Mesendoderm (in vitro differentiated cells): ENCODE results near the gene SCN4A.
"Not testable (repeated sequence)": the region's sequence is repeated elsewhere in the genome, so short reads cannot be mapped to it uniquely, and the experiment has no call there.

Experiments used
- DNase-seq: peaks from one replicate; pipeline ENCODE4 v3.0.0; 2013
- H2AK5ac ChIP-seq: 2 replicates; pipeline ENCODE4 v1.6.1; 2013; ENCODE audit warnings: low read length, inconsistent platforms
- H2BK120ac ChIP-seq: 2 replicates; pipeline ENCODE4 v1.6.1; 2013; ENCODE audit warnings: low read depth, mild to moderate bottlenecking, low read length, moderate library complexity, mixed read lengths
- H2BK15ac ChIP-seq: replicated peaks from 2 replicates; pipeline ENCODE4 v1.6.1; 2013; ENCODE audit warnings: low read depth, mild to moderate bottlenecking, moderate library complexity
- H2BK5ac ChIP-seq: 2 replicates; pipeline ENCODE4 v1.6.1; 2013; ENCODE audit warnings: low read length, inconsistent platforms
- H3K18ac ChIP-seq: 2 replicates; pipeline ENCODE4 v1.6.1; 2013; ENCODE audit warnings: mild to moderate bottlenecking, low read length, mixed read lengths
- H3K23ac ChIP-seq: one replicate; pipeline ENCODE4 v1.6.1; 2013; ENCODE audit warnings: low read length
- H3K27ac ChIP-seq: 2 replicates; pipeline ENCODE4 v1.5.1; 2013; ENCODE audit warnings: low read depth, mild to moderate bottlenecking, inconsistent platforms, low read length, moderate library complexity
- H3K27me3 ChIP-seq: 2 replicates; pipeline ENCODE4 v1.6.1; 2013; ENCODE audit warnings: low read length, control low read depth, mild to moderate bottlenecking, inconsistent platforms; ENCODE audit not compliant: insufficient read depth, poor library complexity
- H3K36me3 ChIP-seq: 2 replicates; pipeline ENCODE4 v1.6.1; 2013; ENCODE audit warnings: low read length, inconsistent platforms; ENCODE audit not compliant: control insufficient read depth, insufficient read depth
- H3K4ac ChIP-seq: one replicate; pipeline ENCODE4 v1.6.1; 2013; ENCODE audit warnings: low read depth, mild to moderate bottlenecking, low read length, moderate library complexity
- H3K4me1 ChIP-seq: 2 replicates; pipeline ENCODE4 v1.6.1; 2013; ENCODE audit warnings: low read depth, low read length, inconsistent platforms; ENCODE audit not compliant: control insufficient read depth
- H3K4me2 ChIP-seq: 2 replicates; pipeline ENCODE4 v1.6.1; 2013; ENCODE audit warnings: low read length
- H3K4me3 ChIP-seq: 2 replicates; pipeline ENCODE4 v1.5.1; 2013; ENCODE audit warnings: mild to moderate bottlenecking, low read length
- H3K56ac ChIP-seq: one replicate; pipeline ENCODE4 v1.6.1; 2013; ENCODE audit warnings: low read length
- H3K79me1 ChIP-seq: 2 replicates; pipeline ENCODE4 v1.6.1; 2013; ENCODE audit warnings: low read length, inconsistent platforms
- H3K79me2 ChIP-seq: 2 replicates; pipeline ENCODE4 v1.6.1; 2013; ENCODE audit warnings: mild to moderate bottlenecking, low read length; ENCODE audit not compliant: control insufficient read depth, insufficient read depth
- H3K9ac ChIP-seq: 2 replicates; pipeline ENCODE4 v1.6.1; 2013; ENCODE audit warnings: low read length, inconsistent platforms
- H4K5ac ChIP-seq: one replicate; pipeline ENCODE4 v1.6.1; 2013; ENCODE audit warnings: low read length
- H4K8ac ChIP-seq: one replicate; pipeline ENCODE4 v1.6.1; 2013; ENCODE audit warnings: low read depth, mild to moderate bottlenecking, control low read depth, low read length, moderate library complexity
- WGBS: extraction: QIAGEN DNeasy Blood & Tissue Kit; methylation state at CpG from one replicate; pipeline ENCODE4 v1.1.7; 2013; ENCODE audit warnings: low lambda C conversion rate, missing lambda C conversion rate; ENCODE audit not compliant: insufficient coverage; ENCODE audit errors: extremely low coverage; 5-methylcytosine and 5-hydroxymethylcytosine counted together

The SCN4A gene

DNA sequence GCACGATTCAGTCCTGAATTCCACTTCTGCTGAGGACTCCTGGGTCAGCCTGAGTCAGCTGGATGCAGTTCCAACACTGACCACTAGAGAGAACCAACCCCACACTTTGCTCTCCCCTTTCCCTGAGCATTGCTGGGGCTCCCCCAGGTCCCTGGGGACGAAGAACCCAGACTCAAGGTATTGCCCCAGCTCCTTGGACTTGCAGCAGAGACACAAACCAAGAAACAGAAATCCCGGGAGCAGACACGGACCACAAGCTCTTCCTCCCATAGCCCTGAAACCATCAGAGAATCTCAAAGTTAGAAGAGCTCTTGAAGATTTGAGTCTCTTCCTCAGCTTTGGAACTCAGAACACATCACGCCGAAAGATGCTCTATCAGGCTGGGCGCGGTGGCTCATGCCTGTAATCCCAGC, 53.4 kb downstream of the SCN4A start:
- no peak overlapping the region for H3K56ac ChIP-seq
- no peak overlapping the region for H3K4me3 ChIP-seq
- H3K4me1 ChIP-seq, result no peaks in the 10 kb centered on the region
- H3K79me1 ChIP-seq, result no peaks in the 10 kb centered on the region
- H3K4ac ChIP-seq, result no peak overlapping the region
- no peak overlapping the region for H3K4me2 ChIP-seq
- H2BK120ac ChIP-seq, result no peak overlapping the region
- no peaks in the 10 kb centered on the region for H3K79me2 ChIP-seq
- H4K8ac ChIP-seq, result no peak overlapping the region
- no peak overlapping the region for H3K9ac ChIP-seq
- no CpG with 5 or more reads among the region's 8 CpGs for WGBS
- no peak overlapping the region for H3K27ac ChIP-seq
- H4K5ac ChIP-seq, result no peak overlapping the region
- no peak overlapping the region for H3K18ac ChIP-seq
- no peaks in the 10 kb centered on the region for H3K36me3 ChIP-seq
- no peak overlapping the region for H3K23ac ChIP-seq
- H2AK5ac ChIP-seq, result no peak overlapping the region
- H3K27me3 ChIP-seq, result no peaks in the 10 kb centered on the region
- no peak overlapping the region for H2BK5ac ChIP-seq
- DNase-seq, result peak; percentile 67
- no peak overlapping the region for H2BK15ac ChIP-seq

DNA sequence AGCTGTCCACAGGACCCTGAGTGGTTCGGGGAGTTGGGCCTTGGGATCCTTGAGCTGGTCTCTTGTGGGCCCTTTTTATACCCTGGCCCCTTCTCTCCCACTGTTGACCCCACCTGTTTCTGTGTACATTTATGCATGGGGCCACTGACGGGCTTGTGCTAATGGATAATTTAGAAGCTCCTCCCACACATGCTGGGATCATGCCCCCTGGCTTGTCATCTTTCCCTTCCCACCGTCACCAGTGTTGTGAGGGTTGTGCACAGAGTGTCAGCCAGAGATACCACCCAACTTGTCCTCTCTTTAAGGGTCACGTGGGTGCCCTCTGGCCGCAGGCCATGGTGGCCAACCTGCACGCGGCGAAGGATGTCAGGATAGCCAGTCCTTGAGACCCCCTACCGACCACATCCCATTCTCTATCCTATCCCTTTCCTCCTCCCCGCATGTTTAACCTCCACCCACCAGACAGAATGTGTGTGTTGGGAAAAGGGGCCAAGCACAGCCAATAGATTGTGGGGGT, 53.9 kb downstream of the SCN4A start, which contains the start of gene GH1:
TSS of gene GH1 (minus strand) at position 51 of the 517 bp plus-strand sequence. CDS start 63 bp downstream, outside the sequence.
- H3K4me3 ChIP-seq, H2BK5ac ChIP-seq, H2BK15ac ChIP-seq, H3K36me3 ChIP-seq, H3K79me2 ChIP-seq, H3K4ac ChIP-seq, DNase-seq, H2BK120ac ChIP-seq, H3K27me3 ChIP-seq, H3K79me1 ChIP-seq, H2AK5ac ChIP-seq, H4K5ac ChIP-seq, H4K8ac ChIP-seq, H3K4me1 ChIP-seq, H3K18ac ChIP-seq, H3K9ac ChIP-seq, H3K23ac ChIP-seq, H3K27ac ChIP-seq: not testable (repeated sequence)
- Histone ChIP-seq H3K4me2 (peak within 1 kb of the TSS; percentile 66), H3K56ac (peak within 1 kb of the TSS; percentile 28)
- no CpG with 5 or more reads among the region's 10 CpGs for WGBS

DNA sequence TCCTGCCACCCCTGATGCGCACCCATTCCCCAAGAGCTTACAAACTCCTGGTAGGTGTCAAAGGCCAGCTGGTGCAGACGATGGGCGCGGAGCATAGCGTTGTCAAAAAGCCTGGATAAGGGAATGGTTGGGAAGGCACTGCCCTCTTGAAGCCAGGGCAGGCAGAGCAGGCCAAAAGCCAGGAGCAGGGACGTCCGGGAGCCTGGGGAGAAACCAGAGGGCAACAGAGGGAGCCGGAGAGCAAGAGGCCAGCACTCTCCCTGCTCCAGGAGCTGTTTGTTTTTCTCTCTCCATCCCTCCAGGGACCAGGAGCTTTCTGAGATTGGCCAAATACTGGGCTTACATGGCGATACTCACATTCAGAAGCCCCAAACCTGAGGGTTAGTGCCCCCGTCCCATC, 54.4 kb downstream of the SCN4A start:
- no peak overlapping the region for H3K18ac ChIP-seq
- H3K4me1 ChIP-seq, result no peaks in the 10 kb centered on the region
- no peak overlapping the region for H4K8ac ChIP-seq
- peak; percentile 87 for DNase-seq
- H3K4me2 ChIP-seq, result peak overlapping the region; percentile 66
- no peak overlapping the region for H2BK5ac ChIP-seq
- no peak overlapping the region for H2BK15ac ChIP-seq
- H3K27me3 ChIP-seq, result no peaks in the 10 kb centered on the region
- H3K4ac ChIP-seq, result no peak overlapping the region
- H3K4me3 ChIP-seq, result no peak overlapping the region
- no peaks in the 10 kb centered on the region for H3K79me2 ChIP-seq
- H3K27ac ChIP-seq, result no peak overlapping the region
- no peak overlapping the region for H2AK5ac ChIP-seq
- no peak overlapping the region for H3K23ac ChIP-seq
- H3K56ac ChIP-seq, result peak overlapping the region; percentile 28
- no peaks in the 10 kb centered on the region for H3K79me1 ChIP-seq
- H3K9ac ChIP-seq, result no peak overlapping the region
- H2BK120ac ChIP-seq, result no peak overlapping the region
- WGBS, result no CpG with 5 or more reads among the region's 10 CpGs
- no peaks in the 10 kb centered on the region for H3K36me3 ChIP-seq
- no peak overlapping the region for H4K5ac ChIP-seq

DNA sequence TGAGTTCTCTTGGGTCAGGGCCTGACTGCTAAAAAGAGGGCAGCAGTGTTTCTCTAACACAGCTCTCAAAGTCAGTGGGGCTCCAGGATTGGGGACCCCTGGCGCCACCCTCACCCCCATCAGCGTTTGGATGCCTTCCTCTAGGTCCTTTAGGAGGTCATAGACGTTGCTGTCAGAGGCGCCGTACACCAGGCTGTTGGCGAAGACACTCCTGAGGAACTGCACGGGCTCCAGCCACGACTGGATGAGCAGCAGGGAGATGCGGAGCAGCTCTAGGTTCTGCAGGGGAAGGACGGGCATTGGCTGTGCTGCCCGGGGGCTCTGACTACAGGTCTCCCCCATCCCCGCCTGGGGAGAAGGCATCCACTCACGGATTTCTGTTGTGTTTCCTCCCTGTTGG, 55.1 kb downstream of the SCN4A start:
- no peak overlapping the region for H4K8ac ChIP-seq
- no peak overlapping the region for H2BK5ac ChIP-seq
- H4K5ac ChIP-seq, result no peak overlapping the region
- WGBS, result no CpG with 5 or more reads among the region's 13 CpGs
- no peak overlapping the region for H3K4ac ChIP-seq
- H3K23ac ChIP-seq, result no peak overlapping the region
- no peak overlapping the region for H3K18ac ChIP-seq
- no peaks in the 10 kb centered on the region for H3K79me2 ChIP-seq
- no peak for DNase-seq
- H3K4me3 ChIP-seq, result no peak overlapping the region
- no peak overlapping the region for H2BK15ac ChIP-seq
- no peaks in the 10 kb centered on the region for H3K36me3 ChIP-seq
- H3K56ac ChIP-seq, result peak overlapping the region; percentile 28
- H2BK120ac ChIP-seq, result no peak overlapping the region
- H3K9ac ChIP-seq, result no peak overlapping the region
- no peaks in the 10 kb centered on the region for H3K27me3 ChIP-seq
- H3K4me2 ChIP-seq, result no peak overlapping the region
- no peaks in the 10 kb centered on the region for H3K79me1 ChIP-seq
- no peak overlapping the region for H3K27ac ChIP-seq
- H2AK5ac ChIP-seq, result no peak overlapping the region
- H3K4me1 ChIP-seq, result no peaks in the 10 kb centered on the region

DNA sequence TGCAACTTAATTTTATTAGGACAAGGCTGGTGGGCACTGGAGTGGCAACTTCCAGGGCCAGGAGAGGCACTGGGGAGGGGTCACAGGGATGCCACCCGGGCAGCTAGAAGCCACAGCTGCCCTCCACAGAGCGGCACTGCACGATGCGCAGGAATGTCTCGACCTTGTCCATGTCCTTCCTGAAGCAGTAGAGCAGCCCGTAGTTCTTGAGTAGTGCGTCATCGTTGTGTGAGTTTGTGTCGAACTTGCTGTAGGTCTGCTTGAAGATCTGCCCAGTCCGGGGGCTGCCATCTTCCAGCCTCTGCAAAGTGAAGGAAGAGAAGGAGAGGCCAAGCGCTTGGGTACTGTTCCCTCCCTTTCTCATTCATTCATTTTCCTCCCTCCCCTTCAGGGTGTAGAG, 55.5 kb downstream of the SCN4A start:
- DNase-seq, H3K27ac ChIP-seq, H3K23ac ChIP-seq, H2BK5ac ChIP-seq, H3K79me1 ChIP-seq, H3K4me3 ChIP-seq, H3K9ac ChIP-seq, H2BK15ac ChIP-seq, H3K79me2 ChIP-seq, H4K5ac ChIP-seq, H3K56ac ChIP-seq, H2BK120ac ChIP-seq, H3K27me3 ChIP-seq, H4K8ac ChIP-seq, H3K36me3 ChIP-seq, H2AK5ac ChIP-seq, H3K4me1 ChIP-seq, H3K4me2 ChIP-seq, H3K18ac ChIP-seq, H3K4ac ChIP-seq: not testable (repeated sequence)
- WGBS, result no CpG with 5 or more reads among the region's 11 CpGs

DNA sequence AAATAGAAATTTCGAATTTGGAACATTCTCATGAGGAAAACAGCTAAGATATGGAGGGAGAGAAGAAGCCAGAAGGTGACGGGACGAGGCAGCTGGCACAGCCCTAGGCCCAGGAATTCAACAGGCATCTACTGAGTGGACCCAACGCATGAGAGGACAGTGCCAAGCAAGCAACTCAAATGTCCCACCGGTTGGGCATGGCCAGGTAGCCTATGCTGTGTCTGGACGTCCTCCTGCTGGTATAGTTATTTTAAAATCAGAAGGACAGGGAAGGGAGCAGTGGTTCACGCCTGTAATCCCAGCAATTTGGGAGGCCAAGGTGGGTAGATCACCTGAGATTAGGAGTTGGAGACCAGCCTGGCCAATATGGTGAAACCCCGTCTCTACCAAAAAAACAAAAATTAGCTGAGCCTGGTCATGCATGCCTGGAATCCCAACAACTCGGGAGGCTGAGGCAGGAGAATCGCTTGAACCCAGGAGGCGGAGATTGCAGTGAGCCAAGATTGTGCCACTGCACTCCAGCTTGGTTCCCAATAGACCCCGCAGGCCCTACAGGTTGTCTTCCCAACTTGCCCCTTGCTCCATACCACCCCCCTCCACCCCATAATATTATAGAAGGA, 56.0 kb downstream of the SCN4A start:
- Histone ChIP-seq H3K56ac (no peak overlapping the region), H3K9ac (no peak overlapping the region), H3K4me1 (no peaks in the 10 kb centered on the region), H3K79me1 (no peaks in the 10 kb centered on the region), H3K79me2 (no peaks in the 10 kb centered on the region), H2BK15ac (no peak overlapping the region), H3K18ac (no peak overlapping the region), H3K4ac (no peak overlapping the region), H3K4me2 (no peak overlapping the region), H3K23ac (no peak overlapping the region), H3K27me3 (no peaks in the 10 kb centered on the region), H4K8ac (no peak overlapping the region), H2BK5ac (no peak overlapping the region), H3K36me3 (no peaks in the 10 kb centered on the region), H2AK5ac (no peak overlapping the region), H2BK120ac (no peak overlapping the region), H3K4me3 (no peak overlapping the region), H3K27ac (no peak overlapping the region), H4K5ac (no peak overlapping the region)
- no CpG with 5 or more reads among the region's 12 CpGs for WGBS
- no peak for DNase-seq
